Caco-2 (cell line): ENCODE results near the gene RHOB. TPM values are rescaled to one million over a fixed set of nuclear protein-coding genes. Genes with fewer than 3 reads are reported as not detected.

Source experiments
- BruUV-seq: library from RNA; stranded (reverse); fragments of 400-500 nt; replicated peaks from 2 replicates; lab custom pipeline; 2021; lab: Mats Ljungman, UMichigan
- CTCF ChIA-PET: fragments of 300-600 bp; sonication (Branson Sonifier 250); formaldehyde crosslinking; loops from one replicate; lab custom pipeline; 2022; ENCODE audit warnings: antibody characterized with exemption; lab: Charles Lee
- POLR2A ChIA-PET: fragments of 300-600 bp; sonication (Branson Sonifier 250); formaldehyde crosslinking; loops from one replicate; lab custom pipeline; 2022; ENCODE audit warnings: antibody characterized with exemption; lab: Charles Lee
- DNase-seq, 2 experiments: peaks; one replicate each; pipeline versions ENCODE4 v3.0.0 to v3.0.0-alpha.2; 2020 to 2022
- H3K27me3 ChIP-seq: replicated peaks from 2 replicates; pipeline ENCODE4 v1.6.0; 2011; ENCODE audit warnings: low read length; ENCODE audit not compliant: control insufficient read depth, insufficient read depth
- H3K36me3 ChIP-seq: 2 replicates; pipeline ENCODE4 v1.5.1; 2011; ENCODE audit warnings: low read length; ENCODE audit not compliant: control insufficient read depth, insufficient read depth
- H3K4me1 ChIP-seq: fragments of 250-450 bp; sonication (Bioruptor Pico); 2 replicates; pipeline ENCODE4 v1.5.1; 2020; ENCODE audit warnings: mild to moderate bottlenecking
- H3K4me3 ChIP-seq: 2 replicates; pipeline ENCODE4 v1.5.1; 2011; ENCODE audit warnings: low read depth, mild to moderate bottlenecking, control low read depth, low read length
- H3K9me3 ChIP-seq: fragments of 250-450 bp; sonication (Bioruptor Pico); 2 replicates; pipeline ENCODE4 v1.5.1; 2020; ENCODE audit warnings: mild to moderate bottlenecking, moderate library complexity
- H3K27ac Mint-ChIP-seq: one replicate; pipeline ENCODE4 v1.8.0; 2022; ENCODE audit warnings: mixed read lengths; ENCODE audit not compliant: unreplicated experiment
- H3K27me3 Mint-ChIP-seq: one replicate; pipeline ENCODE4 v1.8.0; 2022; ENCODE audit warnings: mixed read lengths; ENCODE audit not compliant: insufficient read depth, unreplicated experiment
- H3K36me3 Mint-ChIP-seq: one replicate; pipeline ENCODE4 v1.8.0; 2022; ENCODE audit warnings: mild to moderate bottlenecking, mixed read lengths; ENCODE audit not compliant: insufficient read depth, unreplicated experiment
- H3K4me1 Mint-ChIP-seq: one replicate; pipeline ENCODE4 v1.8.0; 2022; ENCODE audit warnings: low read depth, mixed read lengths; ENCODE audit not compliant: unreplicated experiment
- H3K4me3 Mint-ChIP-seq: one replicate; pipeline ENCODE4 v1.8.0; 2022; ENCODE audit warnings: mild to moderate bottlenecking, moderate library complexity, mixed read lengths; ENCODE audit not compliant: unreplicated experiment
- H3K9me3 Mint-ChIP-seq: one replicate; pipeline ENCODE4 v1.8.0; 2022; ENCODE audit warnings: mixed read lengths; ENCODE audit not compliant: unreplicated experiment
- CTCF ChIP-seq, 2 experiments: fragments of 200-600 bp in 1 of 2; IDR thresholded peaks; 1 replicate in 1 of 2; 2 replicates in 1 of 2; pipeline versions ENCODE4 v1.5.1 to v1.8.0; 2011 to 2022; ENCODE audit warnings: antibody characterized with exemption in 1 of 2, control low read depth in 1 of 2, inconsistent platforms in 1 of 2, low read depth in 1 of 2, low read length in 1 of 2, mild to moderate bottlenecking in 1 of 2, moderate library complexity in 1 of 2; ENCODE audit not compliant: insufficient read depth in 1 of 2, severe bottlenecking in 1 of 2, unreplicated experiment in 1 of 2
- intact Hi-C: fragments of 100-400 bp; cut with micrococcal nuclease; formaldehyde crosslinking; loops from one replicate; pipeline ENCODE4 v1.10.0; 2022; ENCODE audit not compliant: unreplicated experiment
- total RNA-seq: library from RNA; stranded (reverse); gene quantifications from 2 replicates; pipeline ENCODE4 v1.2.3, GENCODE V29; 2022

Gene RHOB
- total RNA-seq, 1 experiment from 2014 or later = 20.8 TPM

GRCh38 chr2:20440001-20440560 is 6.8 kb upstream of the RHOB start:
- CTCF ChIA-PET = interaction anchor here (1.0 to 1.8 kb wide), 4 partner anchors 7 to 382 kb away, joined by 3 to 7 read pairs (median 4); partner anchors contain the start of genes HS1BP3 and LDAH
- intact Hi-C loops = no loop called here
- Histone ChIP-seq H3K4me3 (no peak overlapping the region), H3K4me1 (peaks cover 12% of the 10 kb centered on the region), H3K36me3 (no peaks in the 10 kb centered on the region), H3K9me3 (no peaks in the 10 kb centered on the region), H3K27me3 (no peaks in the 10 kb centered on the region)
- Mint-ChIP-seq H3K4me3 (no peak overlapping the region), H3K27ac (no peak overlapping the region), H3K36me3 (no peaks in the 10 kb centered on the region), H3K27me3 (no peaks in the 10 kb centered on the region), H3K9me3 (no peaks in the 10 kb centered on the region), H3K4me1 (peaks cover 15% of the 10 kb centered on the region)
- BruUV-seq = no TSS peak
- no peak for TF ChIP-seq CTCF (IDR thresholded peaks at IDR 0.05; ENCODE audit: insufficient read depth in 1 of 2, low read depth in 1 of 2, low read length in 1 of 2, severe bottlenecking in 1 of 2, unreplicated experiment in 1 of 2)
- POLR2A ChIA-PET = no interaction called here
- no peak for DNase-seq

- H3K27me3 ChIP-seq = no peaks in the 10 kb centered on the region
- intact Hi-C loops = loop anchor here (1.0 kb wide), 3 partner anchors 192 to 208 kb away; partner anchors contain the start of gene HS1BP3
- no peak overlapping the region for H3K4me3 ChIP-seq
- Mint-ChIP-seq H3K4me3 (no peak overlapping the region), H3K4me1 (peaks cover 14% of the 10 kb centered on the region), H3K27ac (no peak overlapping the region), H3K27me3 (no peaks in the 10 kb centered on the region), H3K36me3 (peaks cover 20% of the 10 kb centered on the region), H3K9me3 (no peaks in the 10 kb centered on the region)
- CTCF ChIA-PET = interaction anchor here (1.0 to 1.8 kb wide), 3 partner anchors 191 to 201 kb away, joined by 3 to 6 read pairs (median 3); no protein-coding TSS in a partner anchor
- H3K36me3 ChIP-seq = no peaks in the 10 kb centered on the region
- no TSS peak for BruUV-seq
- TF ChIP-seq CTCF (IDR thresholded peaks at IDR 0.05; ENCODE audit: insufficient read depth in 1 of 2, low read depth in 1 of 2, low read length in 1 of 2, severe bottlenecking in 1 of 2, unreplicated experiment in 1 of 2) = peak in 1 of 2 experiments; percentile 65
- DNase-seq = peak; percentile 61 to 67
- H3K9me3 ChIP-seq = no peaks in the 10 kb centered on the region
- POLR2A ChIA-PET = no interaction called here
- H3K4me1 ChIP-seq = peaks cover 11% of the 10 kb centered on the region
Measured at GRCh38 chr2:20443276-20443920, 3.5 kb upstream of the RHOB start.

- Mint-ChIP-seq H3K36me3 (peaks cover 20% of the 10 kb centered on the region), H3K27ac (no peak overlapping the region), H3K4me3 (no peak overlapping the region), H3K9me3 (no peaks in the 10 kb centered on the region), H3K4me1 (peaks cover 6% of the 10 kb centered on the region), H3K27me3 (no peaks in the 10 kb centered on the region)
- no peak for TF ChIP-seq CTCF (IDR thresholded peaks at IDR 0.05; ENCODE audit: insufficient read depth in 1 of 2, low read depth in 1 of 2, low read length in 1 of 2, severe bottlenecking in 1 of 2, unreplicated experiment in 1 of 2)
- intact Hi-C loops = no loop called here
- POLR2A ChIA-PET = no interaction called here
- no peaks in the 10 kb centered on the region for H3K36me3 ChIP-seq
- H3K4me1 ChIP-seq = peaks cover 6% of the 10 kb centered on the region; the same call in 1 of the 2 replicates
- no TSS peak for BruUV-seq
- H3K4me3 ChIP-seq = no peak overlapping the region
- CTCF ChIA-PET = interaction anchor here (0.6 to 1.8 kb wide), 6 partner anchors 149 to 200 kb away, joined by 3 to 6 read pairs (median 3); no protein-coding TSS in a partner anchor
- DNase-seq = no peak
- no peaks in the 10 kb centered on the region for H3K27me3 ChIP-seq
- H3K9me3 ChIP-seq = no peaks in the 10 kb centered on the region
Measured at GRCh38 chr2:20444101-20444992, 2.5 kb upstream of the RHOB start.
